ENCODE data around the gene CCL7. TPM values are rescaled to one million over a fixed set of nuclear protein-coding genes. Genes with fewer than 3 reads are reported as not detected.

CCL7 gene
- total and polyA plus RNA-seq, 2 experiments from 2014 or later = not detected

- Histone ChIP-seq H3K36me3 (no peaks in the 10 kb centered on the region), H3K4me3 (no peak overlapping the region), H3K9me3 (ENCODE audit: low read depth) (no peaks in the 10 kb centered on the region), H3K27ac (no peak overlapping the region), H3K4me1 (ENCODE audit: low read depth) (no peaks in the 10 kb centered on the region), H3K27me3 (no peaks in the 10 kb centered on the region)
- DNase-seq (ENCODE audit: low read depth in 1 of 2, low spot score in 1 of 2) = no peak
- no peak for TF ChIP-seq CTCF (IDR thresholded peaks at IDR 0.05; ENCODE audit: low read depth, low read length)
Measured at GRCh38 chr17:34234616-34235015, 35.4 kb upstream of the CCL7 start.

GRCh38 chr17:34235389-34236028 lies 34.5 kb upstream of the CCL7 start:
- Histone ChIP-seq H3K27me3 (no peaks in the 10 kb centered on the region), H3K4me1 (ENCODE audit: low read depth) (no peaks in the 10 kb centered on the region), H3K36me3 (no peaks in the 10 kb centered on the region), H3K27ac (no peak overlapping the region), H3K9me3 (ENCODE audit: low read depth) (no peaks in the 10 kb centered on the region), H3K4me3 (no peak overlapping the region)
- no peak for TF ChIP-seq CTCF (IDR thresholded peaks at IDR 0.05; ENCODE audit: low read depth, low read length)
- DNase-seq (ENCODE audit: low read depth in 1 of 2, low spot score in 1 of 2) = peak; percentile 17 to 67

- H3K4me1 ChIP-seq (ENCODE audit: low read depth) = no peaks in the 10 kb centered on the region
Measured at GRCh38 chr17:34236281-34236892, 33.6 kb upstream of the CCL7 start.

GRCh38 chr17:34237458-34237857 lies 32.6 kb upstream of the CCL7 start:
- no peak for TF ChIP-seq CTCF (IDR thresholded peaks at IDR 0.05; ENCODE audit: low read depth, low read length)
- Histone ChIP-seq H3K4me3 (no peak overlapping the region), H3K9me3 (ENCODE audit: low read depth) (no peaks in the 10 kb centered on the region), H3K27me3 (no peaks in the 10 kb centered on the region), H3K36me3 (no peaks in the 10 kb centered on the region), H3K27ac (no peak overlapping the region), H3K4me1 (ENCODE audit: low read depth) (no peaks in the 10 kb centered on the region)
- no peak for DNase-seq (ENCODE audit: low read depth in 1 of 2, low spot score in 1 of 2)

More at GRCh38 chr17:34236281-34236892, 33.6 kb upstream of the CCL7 start:
- Histone ChIP-seq H3K36me3 (no peaks in the 10 kb centered on the region), H3K9me3 (ENCODE audit: low read depth) (no peaks in the 10 kb centered on the region), H3K4me3 (no peak overlapping the region), H3K27me3 (no peaks in the 10 kb centered on the region), H3K27ac (no peak overlapping the region)
- no peak for DNase-seq (ENCODE audit: low read depth in 1 of 2, low spot score in 1 of 2)
- TF ChIP-seq CTCF (IDR thresholded peaks at IDR 0.05; ENCODE audit: low read depth, low read length) = no peak

- no peak for TF ChIP-seq CTCF (IDR thresholded peaks at IDR 0.05; ENCODE audit: low read depth, low read length)
- no peak overlapping the region for H3K27ac ChIP-seq
Measured at GRCh38 chr17:34241062-34241461, 29.0 kb upstream of the CCL7 start.

More at GRCh38 chr17:34241062-34241461, 29.0 kb upstream of the CCL7 start:
- Histone ChIP-seq H3K4me1 (ENCODE audit: low read depth) (no peaks in the 10 kb centered on the region), H3K36me3 (no peaks in the 10 kb centered on the region), H3K4me3 (no peak overlapping the region), H3K9me3 (ENCODE audit: low read depth) (no peaks in the 10 kb centered on the region), H3K27me3 (no peaks in the 10 kb centered on the region)
- DNase-seq (ENCODE audit: low read depth in 1 of 2, low spot score in 1 of 2) = peak in 1 of 2 donors; percentile 63
